LNCaP clone FGC (cell line): ENCODE results near the gene GPS2.
"Not testable (repeated sequence)": the region's sequence is repeated elsewhere in the genome, so short reads cannot be mapped to it uniquely, and the experiment has no call there.

Experiments
- DNase-seq: peaks from one replicate; pipeline ENCODE4 v3.0.0-alpha.2; 2011; ENCODE audit warnings: low read depth
- H3K4me3 ChIP-seq: 2 replicates; pipeline ENCODE4 v1.5.1; 2011; ENCODE audit warnings: mild to moderate bottlenecking, low read depth, low read length, control low read depth
- CTCF ChIP-seq: IDR thresholded peaks from 2 replicates; pipeline ENCODE4 v1.5.1; 2012; ENCODE audit warnings: mild to moderate bottlenecking; ENCODE audit not compliant: control insufficient read depth, insufficient read depth; ENCODE audit errors: extremely low read depth

The GPS2 gene

GRCh38 chr17:7348478-7349242 is 33.5 kb upstream of the GPS2 start:
- TF ChIP-seq CTCF: no peak
- no peak for DNase-seq
- no peak overlapping the region for H3K4me3 ChIP-seq

GRCh38 chr17:7347630-7348477 is 32.7 kb upstream of the GPS2 start:
- no peak overlapping the region for H3K4me3 ChIP-seq
- TF ChIP-seq CTCF: no peak
- DNase-seq: no peak

- no peak overlapping the region for H3K4me3 ChIP-seq
- no peak for DNase-seq
- TF ChIP-seq CTCF: no peak
Measured at GRCh38 chr17:7346761-7347614, 31.8 kb upstream of the GPS2 start.

GRCh38 chr17:7343250-7343649 is 28.1 kb upstream of the GPS2 start:
- no peak for DNase-seq
- H3K4me3 ChIP-seq: no peak overlapping the region
- no peak for TF ChIP-seq CTCF

- DNase-seq: no peak
- TF ChIP-seq CTCF: no peak
- H3K4me3 ChIP-seq: no peak overlapping the region
Measured at GRCh38 chr17:7341842-7342241, 26.7 kb upstream of the GPS2 start.

- no peak overlapping the region for H3K4me3 ChIP-seq
- DNase-seq: no peak
- no peak for TF ChIP-seq CTCF
Measured at GRCh38 chr17:7340179-7340578, 25.0 kb upstream of the GPS2 start.

- H3K4me3 ChIP-seq, DNase-seq: not testable (repeated sequence)
Measured at GRCh38 chr17:7337600-7337999, 22.4 kb upstream of the GPS2 start.
